NB4 (cell line): ENCODE data around the gene KIRREL3.

Source experiments
- POLR2A ChIP-seq: IDR thresholded peaks from 2 replicates; pipeline ENCODE4 v1.6.1; 2011; ENCODE audit warnings: mild to moderate bottlenecking; ENCODE audit not compliant: insufficient read length; ENCODE audit errors: extremely low read depth
- TF ChIP-seq, protein P1 (sequence below): IDR thresholded peaks from one replicate; pipeline ENCODE4 v1.5.1; 2012; ENCODE audit warnings: low read depth, low read length
- TF ChIP-seq, protein P2 (sequence below): IDR thresholded peaks from 2 replicates; pipeline ENCODE4 v1.6.1; 2011; ENCODE audit warnings: low read depth, low read length

DNA sequence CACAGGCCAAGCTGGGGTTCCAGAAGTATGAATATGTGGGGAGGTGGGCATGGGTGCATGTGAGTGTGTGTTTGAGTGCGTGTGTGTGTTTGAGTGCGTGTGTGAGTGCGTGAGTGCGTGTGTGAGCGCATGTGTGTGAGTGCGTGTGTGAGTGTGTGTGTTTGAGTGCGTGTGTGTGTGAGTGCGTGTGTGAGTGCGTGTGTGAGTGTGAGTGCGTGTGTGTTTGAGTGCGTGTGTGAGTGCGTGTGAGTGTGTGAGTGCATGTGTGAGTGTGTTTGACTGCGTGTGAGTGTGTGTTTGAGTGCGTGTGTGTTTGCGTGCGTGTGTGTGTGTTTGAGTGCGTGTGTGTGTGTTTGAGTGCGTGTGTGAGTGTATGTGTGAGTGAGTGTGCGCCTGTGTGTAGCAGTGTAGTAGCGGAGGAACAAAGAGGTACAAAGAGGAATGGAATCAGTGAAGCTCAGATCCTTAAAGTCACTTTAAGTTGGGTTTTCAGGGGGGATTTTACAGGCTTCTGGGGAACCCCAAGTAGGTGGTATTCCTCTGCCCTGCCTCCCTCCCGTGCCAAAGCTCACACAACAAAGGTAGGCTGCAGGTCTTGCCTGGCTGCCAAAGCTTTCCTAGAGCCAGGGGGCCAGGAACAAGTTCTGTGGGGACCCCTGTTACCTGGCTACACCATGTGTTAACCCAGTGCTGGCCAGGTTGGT, 137.1 kb downstream of the KIRREL3 start:
- TF ChIP-seq, protein P1, sequence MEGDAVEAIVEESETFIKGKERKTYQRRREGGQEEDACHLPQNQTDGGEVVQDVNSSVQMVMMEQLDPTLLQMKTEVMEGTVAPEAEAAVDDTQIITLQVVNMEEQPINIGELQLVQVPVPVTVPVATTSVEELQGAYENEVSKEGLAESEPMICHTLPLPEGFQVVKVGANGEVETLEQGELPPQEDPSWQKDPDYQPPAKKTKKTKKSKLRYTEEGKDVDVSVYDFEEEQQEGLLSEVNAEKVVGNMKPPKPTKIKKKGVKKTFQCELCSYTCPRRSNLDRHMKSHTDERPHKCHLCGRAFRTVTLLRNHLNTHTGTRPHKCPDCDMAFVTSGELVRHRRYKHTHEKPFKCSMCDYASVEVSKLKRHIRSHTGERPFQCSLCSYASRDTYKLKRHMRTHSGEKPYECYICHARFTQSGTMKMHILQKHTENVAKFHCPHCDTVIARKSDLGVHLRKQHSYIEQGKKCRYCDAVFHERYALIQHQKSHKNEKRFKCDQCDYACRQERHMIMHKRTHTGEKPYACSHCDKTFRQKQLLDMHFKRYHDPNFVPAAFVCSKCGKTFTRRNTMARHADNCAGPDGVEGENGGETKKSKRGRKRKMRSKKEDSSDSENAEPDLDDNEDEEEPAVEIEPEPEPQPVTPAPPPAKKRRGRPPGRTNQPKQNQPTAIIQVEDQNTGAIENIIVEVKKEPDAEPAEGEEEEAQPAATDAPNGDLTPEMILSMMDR = no peak
- TF ChIP-seq, protein P2, sequence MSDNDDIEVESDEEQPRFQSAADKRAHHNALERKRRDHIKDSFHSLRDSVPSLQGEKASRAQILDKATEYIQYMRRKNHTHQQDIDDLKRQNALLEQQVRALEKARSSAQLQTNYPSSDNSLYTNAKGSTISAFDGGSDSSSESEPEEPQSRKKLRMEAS = no peak
- TF ChIP-seq POLR2A = no peak
